Osteoblast (primary cell): Measurements from ENCODE around the gene SORCS3. TPM values are rescaled to one million over a fixed set of nuclear protein-coding genes. Genes with fewer than 3 reads are reported as not detected.

ENCODE experiments used
- DNase-seq: peaks from one replicate; pipeline ENCODE4 v3.0.0; 2011; ENCODE audit warnings: low spot score, mixed read lengths; ENCODE audit not compliant: insufficient read length; ENCODE audit errors: missing footprints
- H2AFZ ChIP-seq: 2 replicates; pipeline ENCODE4 v1.6.0; 2011; ENCODE audit warnings: mild to moderate bottlenecking, low read length
- H3K27ac ChIP-seq: 2 replicates; pipeline ENCODE4 v1.5.1; 2011; ENCODE audit warnings: mild to moderate bottlenecking, low read depth, low read length, moderate library complexity
- H3K27me3 ChIP-seq: 2 replicates; pipeline ENCODE4 v1.6.0; 2012; ENCODE audit warnings: mild to moderate bottlenecking, control low read depth, inconsistent platforms, low read length, moderate library complexity; ENCODE audit not compliant: insufficient read depth
- H3K36me3 ChIP-seq: 2 replicates; pipeline ENCODE4 v1.5.1; 2011; ENCODE audit warnings: mild to moderate bottlenecking, low read length, control low read depth, moderate library complexity; ENCODE audit not compliant: insufficient read depth
- H3K4me1 ChIP-seq: 2 replicates; pipeline ENCODE4 v1.5.1; 2011; ENCODE audit warnings: mild to moderate bottlenecking, low read length, control low read depth, moderate library complexity; ENCODE audit not compliant: insufficient read depth
- H3K4me2 ChIP-seq: 2 replicates; pipeline ENCODE4 v1.6.0; 2011; ENCODE audit warnings: mild to moderate bottlenecking, low read length; ENCODE audit not compliant: insufficient read depth
- H3K4me3 ChIP-seq: fragments of 200-600 bp; sonication (generic); 3 replicates; pipeline ENCODE4 v1.5.1; 2012; ENCODE audit warnings: mild to moderate bottlenecking, low read length, inconsistent platforms; ENCODE audit not compliant: insufficient read depth
- H3K79me2 ChIP-seq: 2 replicates; pipeline ENCODE4 v1.6.0; 2012; ENCODE audit warnings: mild to moderate bottlenecking, low read length, control low read depth, inconsistent platforms; ENCODE audit not compliant: insufficient read depth
- H3K9me3 ChIP-seq: 2 replicates; pipeline ENCODE4 v1.5.1; 2011; ENCODE audit warnings: low read depth, low read length, control low read depth
- H4K20me1 ChIP-seq: 2 replicates; pipeline ENCODE4 v1.6.0; 2012; ENCODE audit warnings: mild to moderate bottlenecking, low read length, control low read depth; ENCODE audit not compliant: insufficient read depth
- CTCF ChIP-seq: IDR thresholded peaks from 2 replicates; pipeline ENCODE4 v1.5.1; 2011; ENCODE audit warnings: mild to moderate bottlenecking, low read depth, low read length, moderate library complexity; ENCODE audit errors: extremely low read depth
- total RNA-seq: library from RNA; depleted of rRNA; stranded (reverse); fragments of >200 nt; gene quantifications from 2 replicates; pipeline ENCODE4 v1.2.3, GENCODE V29; 2012

Gene SORCS3
- total RNA-seq, 1 donor = not detected

- H3K27ac ChIP-seq = no peak overlapping the region
- H3K4me3 ChIP-seq = no peak overlapping the region
- no peaks in the 10 kb centered on the region for H3K9me3 ChIP-seq
- no peaks in the 10 kb centered on the region for H3K36me3 ChIP-seq
- no peak overlapping the region for H2AFZ ChIP-seq
- DNase-seq = no peak
- H3K4me2 ChIP-seq = no peak overlapping the region
- no peaks in the 10 kb centered on the region for H3K27me3 ChIP-seq
- no peaks in the 10 kb centered on the region for H3K4me1 ChIP-seq
- H3K79me2 ChIP-seq = no peaks in the 10 kb centered on the region
- no peak for TF ChIP-seq CTCF
- no peaks in the 10 kb centered on the region for H4K20me1 ChIP-seq
These were observed 175.4 kb downstream of the SORCS3 start for GRCh38 chr10:104816501-104816900.

DNA sequence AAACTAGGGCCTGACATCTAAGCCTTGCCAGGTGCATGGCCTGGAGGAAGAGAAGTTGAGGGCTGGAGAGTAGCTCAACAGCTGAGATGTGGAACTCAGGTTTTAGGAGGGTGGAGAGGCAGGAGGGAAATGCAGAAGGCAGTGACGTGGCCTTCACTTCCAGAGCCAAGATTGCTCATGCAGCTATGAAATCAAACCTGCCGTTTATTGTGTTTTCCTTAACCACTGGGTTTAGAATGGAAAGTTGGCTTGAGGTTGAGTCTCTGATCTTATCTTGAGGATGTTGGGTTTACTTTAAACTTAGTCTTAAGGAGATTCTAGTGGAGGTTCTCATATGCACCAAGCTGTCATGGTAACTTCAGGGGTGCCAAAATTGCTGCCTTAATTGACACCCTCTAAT, 178.6 kb downstream of the SORCS3 start:
- Histone ChIP-seq H2AFZ (no peak overlapping the region), H3K79me2 (no peaks in the 10 kb centered on the region), H3K4me1 (no peaks in the 10 kb centered on the region), H3K4me3 (no peak overlapping the region), H3K27ac (no peak overlapping the region), H3K36me3 (no peaks in the 10 kb centered on the region), H3K27me3 (no peaks in the 10 kb centered on the region), H4K20me1 (no peaks in the 10 kb centered on the region), H3K4me2 (no peak overlapping the region), H3K9me3 (peaks cover under 1% of the 10 kb centered on the region)
- no peak for DNase-seq
- no peak for TF ChIP-seq CTCF

- no peaks in the 10 kb centered on the region for H3K27me3 ChIP-seq
- TF ChIP-seq CTCF = no peak
- H4K20me1 ChIP-seq = no peaks in the 10 kb centered on the region
- H3K9me3 ChIP-seq = peaks cover 2% of the 10 kb centered on the region
- H2AFZ ChIP-seq = no peak overlapping the region
- H3K27ac ChIP-seq = no peak overlapping the region
- H3K4me3 ChIP-seq = no peak overlapping the region
- no peak for DNase-seq
- H3K4me2 ChIP-seq = no peak overlapping the region
- H3K79me2 ChIP-seq = no peaks in the 10 kb centered on the region
- no peaks in the 10 kb centered on the region for H3K36me3 ChIP-seq
- H3K4me1 ChIP-seq = no peaks in the 10 kb centered on the region
These were observed 181.0 kb downstream of the SORCS3 start for GRCh38 chr10:104822088-104822487.

- H3K27me3 ChIP-seq = no peaks in the 10 kb centered on the region
- H4K20me1 ChIP-seq = no peaks in the 10 kb centered on the region
- H3K4me2 ChIP-seq = no peak overlapping the region
- no peak overlapping the region for H3K4me3 ChIP-seq
- no peak overlapping the region for H3K27ac ChIP-seq
- no peaks in the 10 kb centered on the region for H3K36me3 ChIP-seq
- no peaks in the 10 kb centered on the region for H3K4me1 ChIP-seq
- H3K9me3 ChIP-seq = peaks cover 2% of the 10 kb centered on the region
- H3K79me2 ChIP-seq = no peaks in the 10 kb centered on the region
- H2AFZ ChIP-seq = no peak overlapping the region
- TF ChIP-seq CTCF = no peak
- DNase-seq = no peak
These were observed 183.4 kb downstream of the SORCS3 start for GRCh38 chr10:104824380-104825006.
